Measurements from ENCODE around the gene NFYC.

Gene NFYC

DNA sequence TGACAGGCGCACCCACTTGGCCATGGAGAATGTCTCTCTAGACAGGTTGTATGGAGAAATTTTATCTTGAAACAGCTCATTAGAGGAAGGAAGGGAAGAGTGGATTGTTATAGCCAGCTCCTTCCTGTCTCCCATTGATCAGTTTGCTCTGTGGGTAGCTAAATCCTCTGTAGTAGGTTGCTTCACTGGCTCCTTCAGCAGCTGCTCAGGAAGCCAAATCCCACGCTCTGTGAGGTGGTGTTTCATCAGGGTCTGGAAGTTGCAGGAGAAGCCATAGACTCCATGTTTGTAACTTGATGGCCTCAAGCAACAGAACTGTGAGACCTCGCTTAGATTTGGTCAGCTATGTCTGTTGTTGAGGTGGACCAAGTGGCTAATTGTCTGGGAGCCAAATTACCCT lies 6.8 kb upstream of the NFYC start:
- Histone ChIP-seq H3F3A (ENCODE audit: low read depth) (no peaks in the 10 kb centered on the region), H3K9ac (ENCODE audit: low read depth, low read length, poor library complexity, severe bottlenecking) (no peak overlapping the region), H3K79me2 (ENCODE audit: insufficient read depth, low read length) (peaks cover 15% of the 10 kb centered on the region), H3K9me3 (ENCODE audit: insufficient read depth, low read depth, low read length) (no peaks in the 10 kb centered on the region), H2AFZ (ENCODE audit: low read length) (no peak overlapping the region), H3K27me3 (ENCODE audit: insufficient read depth, low read length, poor library complexity, severe bottlenecking) (no peaks in the 10 kb centered on the region), H3K4me1 (ENCODE audit: insufficient read depth, low read length, poor library complexity, severe bottlenecking) (peaks cover 16% of the 10 kb centered on the region), H3K4me3 (ENCODE audit: low read length, poor library complexity, severe bottlenecking) (no peak overlapping the region), H4K20me1 (ENCODE audit: insufficient read depth, low read length, poor library complexity, severe bottlenecking) (peaks cover 2% of the 10 kb centered on the region), H3K36me3 (ENCODE audit: insufficient read depth, low read length) (no peaks in the 10 kb centered on the region), H3K9me2 (replicated peaks; ENCODE audit: low read depth, low read length) (no peaks in the 10 kb centered on the region), H3K4me2 (ENCODE audit: low read depth, low read length, poor library complexity, severe bottlenecking) (no peak overlapping the region)
- TF ChIP-seq EZH2phosphoT487 (IDR thresholded peaks at IDR 0.05; ENCODE audit: borderline replicate concordance): no peak
- TF ChIP-seq, protein P1, sequence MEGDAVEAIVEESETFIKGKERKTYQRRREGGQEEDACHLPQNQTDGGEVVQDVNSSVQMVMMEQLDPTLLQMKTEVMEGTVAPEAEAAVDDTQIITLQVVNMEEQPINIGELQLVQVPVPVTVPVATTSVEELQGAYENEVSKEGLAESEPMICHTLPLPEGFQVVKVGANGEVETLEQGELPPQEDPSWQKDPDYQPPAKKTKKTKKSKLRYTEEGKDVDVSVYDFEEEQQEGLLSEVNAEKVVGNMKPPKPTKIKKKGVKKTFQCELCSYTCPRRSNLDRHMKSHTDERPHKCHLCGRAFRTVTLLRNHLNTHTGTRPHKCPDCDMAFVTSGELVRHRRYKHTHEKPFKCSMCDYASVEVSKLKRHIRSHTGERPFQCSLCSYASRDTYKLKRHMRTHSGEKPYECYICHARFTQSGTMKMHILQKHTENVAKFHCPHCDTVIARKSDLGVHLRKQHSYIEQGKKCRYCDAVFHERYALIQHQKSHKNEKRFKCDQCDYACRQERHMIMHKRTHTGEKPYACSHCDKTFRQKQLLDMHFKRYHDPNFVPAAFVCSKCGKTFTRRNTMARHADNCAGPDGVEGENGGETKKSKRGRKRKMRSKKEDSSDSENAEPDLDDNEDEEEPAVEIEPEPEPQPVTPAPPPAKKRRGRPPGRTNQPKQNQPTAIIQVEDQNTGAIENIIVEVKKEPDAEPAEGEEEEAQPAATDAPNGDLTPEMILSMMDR (conservative IDR thresholded peaks at IDR 0.05; ENCODE audit: low read length): no peak

DNA sequence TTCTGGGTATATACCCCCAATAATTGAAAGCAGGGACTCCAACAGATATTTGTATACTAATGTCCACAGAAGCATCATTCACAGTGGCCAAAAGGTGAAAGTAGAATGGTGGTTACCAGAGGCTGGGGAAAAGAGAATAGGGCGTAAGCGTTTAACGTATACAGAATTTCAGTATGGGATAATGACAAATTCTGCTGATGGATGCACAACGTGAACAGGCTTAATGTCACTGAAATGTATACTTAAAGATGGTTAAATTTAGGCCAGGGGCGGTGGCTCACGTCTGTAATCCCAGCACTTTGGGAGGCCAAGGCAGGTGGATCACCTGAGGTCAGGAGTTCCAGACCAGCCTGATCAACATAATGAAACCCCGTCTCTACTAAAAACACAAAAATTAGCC lies 4.4 kb upstream of the NFYC start:
- peaks cover 26% of the 10 kb centered on the region for H3K4me1 ChIP-seq (ENCODE audit: insufficient read depth, low read length, poor library complexity, severe bottlenecking)
- H2AFZ ChIP-seq (ENCODE audit: low read length): no peak overlapping the region
- H3K4me3 ChIP-seq (ENCODE audit: low read length, poor library complexity, severe bottlenecking): no peak overlapping the region
- H3F3A ChIP-seq (ENCODE audit: low read depth): no peaks in the 10 kb centered on the region
- no peaks in the 10 kb centered on the region for H3K36me3 ChIP-seq (ENCODE audit: insufficient read depth, low read length)
- peaks cover 18% of the 10 kb centered on the region for H4K20me1 ChIP-seq (ENCODE audit: insufficient read depth, low read length, poor library complexity, severe bottlenecking)
- peaks cover 37% of the 10 kb centered on the region for H3K79me2 ChIP-seq (ENCODE audit: insufficient read depth, low read length)
- H3K4me2 ChIP-seq (ENCODE audit: low read depth, low read length, poor library complexity, severe bottlenecking): no peak overlapping the region
- no peaks in the 10 kb centered on the region for H3K27me3 ChIP-seq (ENCODE audit: insufficient read depth, low read length, poor library complexity, severe bottlenecking)
- no peak overlapping the region for H3K9ac ChIP-seq (ENCODE audit: low read depth, low read length, poor library complexity, severe bottlenecking)
- TF ChIP-seq, protein P1 (conservative IDR thresholded peaks at IDR 0.05; ENCODE audit: low read length): no peak
- no peak for TF ChIP-seq EZH2phosphoT487 (IDR thresholded peaks at IDR 0.05; ENCODE audit: borderline replicate concordance)
- H3K9me2 ChIP-seq (replicated peaks; ENCODE audit: low read depth, low read length): no peaks in the 10 kb centered on the region
- H3K9me3 ChIP-seq (ENCODE audit: insufficient read depth, low read depth, low read length): no peaks in the 10 kb centered on the region

GRCh38 chr1:40687661-40688060 lies 3.8 kb upstream of the NFYC start:
- H3K4me3 ChIP-seq (ENCODE audit: low read length, poor library complexity, severe bottlenecking): no peak overlapping the region
- H3K9me3 ChIP-seq (ENCODE audit: insufficient read depth, low read depth, low read length): no peaks in the 10 kb centered on the region
- no peaks in the 10 kb centered on the region for H3F3A ChIP-seq (ENCODE audit: low read depth)
- no peaks in the 10 kb centered on the region for H3K36me3 ChIP-seq (ENCODE audit: insufficient read depth, low read length)
- no peaks in the 10 kb centered on the region for H3K9me2 ChIP-seq (replicated peaks; ENCODE audit: low read depth, low read length)
- H3K4me1 ChIP-seq (ENCODE audit: insufficient read depth, low read length, poor library complexity, severe bottlenecking): peaks cover 31% of the 10 kb centered on the region
- no peak overlapping the region for H2AFZ ChIP-seq (ENCODE audit: low read length)
- no peak overlapping the region for H3K4me2 ChIP-seq (ENCODE audit: low read depth, low read length, poor library complexity, severe bottlenecking)
- H3K27me3 ChIP-seq (ENCODE audit: insufficient read depth, low read length, poor library complexity, severe bottlenecking): no peaks in the 10 kb centered on the region
- H3K79me2 ChIP-seq (ENCODE audit: insufficient read depth, low read length): peaks cover 43% of the 10 kb centered on the region
- H3K9ac ChIP-seq (ENCODE audit: low read depth, low read length, poor library complexity, severe bottlenecking): no peak overlapping the region
- no peak for TF ChIP-seq EZH2phosphoT487 (IDR thresholded peaks at IDR 0.05; ENCODE audit: borderline replicate concordance)
- peaks cover 24% of the 10 kb centered on the region for H4K20me1 ChIP-seq (ENCODE audit: insufficient read depth, low read length, poor library complexity, severe bottlenecking)

GRCh38 chr1:40689737-40690136 lies 1.8 kb upstream of the NFYC start:
- TF ChIP-seq, protein P1 (conservative IDR thresholded peaks at IDR 0.05; ENCODE audit: low read length): no peak
- no peak for TF ChIP-seq EZH2phosphoT487 (IDR thresholded peaks at IDR 0.05; ENCODE audit: borderline replicate concordance)
- H3K36me3 ChIP-seq (ENCODE audit: insufficient read depth, low read length): no peaks in the 10 kb centered on the region
- peaks cover 64% of the 10 kb centered on the region for H3K79me2 ChIP-seq (ENCODE audit: insufficient read depth, low read length)

More at GRCh38 chr1:40689737-40690136, 1.8 kb upstream of the NFYC start:
- Histone ChIP-seq H4K20me1 (ENCODE audit: insufficient read depth, low read length, poor library complexity, severe bottlenecking) (peaks cover 34% of the 10 kb centered on the region), H2AFZ (ENCODE audit: low read length) (no peak overlapping the region), H3F3A (ENCODE audit: low read depth) (no peaks in the 10 kb centered on the region), H3K4me1 (ENCODE audit: insufficient read depth, low read length, poor library complexity, severe bottlenecking) (peaks cover 48% of the 10 kb centered on the region), H3K4me3 (ENCODE audit: low read length, poor library complexity, severe bottlenecking) (peak overlapping the region; percentile 99), H3K27me3 (ENCODE audit: insufficient read depth, low read length, poor library complexity, severe bottlenecking) (no peaks in the 10 kb centered on the region), H3K4me2 (ENCODE audit: low read depth, low read length, poor library complexity, severe bottlenecking) (peak overlapping the region; percentile 88), H3K9me3 (ENCODE audit: insufficient read depth, low read depth, low read length) (no peaks in the 10 kb centered on the region), H3K9ac (ENCODE audit: low read depth, low read length, poor library complexity, severe bottlenecking) (no peak overlapping the region), H3K9me2 (replicated peaks; ENCODE audit: low read depth, low read length) (no peaks in the 10 kb centered on the region)
